CD4-positive, alpha-beta T cell treated with Interferon gamma for 1 hour (primary cell): ENCODE results near the gene MRPS35.

ENCODE experiments used
- DNase-seq: peaks from one replicate; pipeline ENCODE4 v3.0.0-alpha.2; 2020

Gene MRPS35

DNA sequence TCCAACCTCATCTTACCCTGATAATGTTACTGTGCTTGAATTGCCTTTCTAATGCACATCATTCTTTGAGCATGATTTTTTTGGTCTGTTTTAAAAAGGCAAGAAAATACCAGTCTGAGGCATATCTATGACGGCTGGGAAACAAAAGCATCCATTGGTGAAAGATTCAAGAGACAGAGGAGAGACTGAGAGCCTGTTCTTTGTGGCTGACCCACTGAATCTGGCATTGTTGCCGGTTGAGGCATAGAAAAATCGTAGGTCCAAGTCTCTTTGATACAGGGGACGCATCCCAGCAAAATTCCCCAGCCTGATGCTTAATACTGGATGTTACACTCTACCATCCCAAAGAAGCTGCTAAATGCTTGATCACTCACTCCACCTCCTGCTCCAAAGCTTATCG lies 66.5 kb downstream of the MRPS35 start:
- DNase-seq: no peak

DNA sequence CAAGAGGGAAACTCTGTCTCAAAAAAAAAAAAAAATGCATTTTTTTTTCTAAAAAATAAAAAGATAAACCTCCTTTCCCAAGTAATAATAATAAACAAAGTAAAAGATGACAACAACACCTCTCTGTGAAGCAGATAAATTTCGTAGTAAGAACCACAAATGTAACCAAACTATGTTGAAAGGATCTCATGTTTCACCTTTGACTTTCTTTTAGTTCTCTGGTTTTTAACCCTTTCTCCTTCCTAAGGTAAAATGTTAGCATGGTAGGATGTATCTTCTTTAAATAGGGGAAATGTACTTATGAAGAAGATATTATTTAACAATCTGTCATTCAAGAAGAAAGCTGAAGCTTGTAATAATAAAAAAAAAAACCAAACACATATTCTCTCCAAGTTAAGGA lies 67.6 kb downstream of the MRPS35 start:
- no peak for DNase-seq

DNA sequence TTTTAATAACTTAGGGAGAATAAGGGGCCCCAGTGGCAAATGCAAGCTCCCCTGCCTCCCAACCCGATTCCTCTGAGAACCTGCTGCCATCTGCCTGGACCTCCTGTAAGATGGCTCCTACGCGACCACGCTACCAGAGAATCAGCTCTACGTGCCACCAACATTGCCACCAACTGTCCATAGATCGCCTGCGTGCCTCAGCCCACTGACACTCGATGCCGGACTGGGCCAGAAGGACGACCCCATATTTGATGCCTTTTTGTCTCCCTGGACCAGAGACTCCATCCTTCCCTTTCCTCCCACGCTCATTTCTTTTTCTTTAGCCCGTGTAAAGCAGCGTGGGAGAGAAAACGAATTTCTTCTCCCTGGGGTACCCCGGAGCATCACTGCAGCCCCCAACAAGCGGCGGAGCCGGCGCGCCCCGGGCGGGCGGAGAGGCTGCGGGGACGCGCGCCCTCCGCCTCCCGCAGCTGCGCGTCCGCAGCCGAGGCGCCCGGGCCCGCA lies 68.8 kb downstream of the MRPS35 start:
- no peak for DNase-seq

DNA sequence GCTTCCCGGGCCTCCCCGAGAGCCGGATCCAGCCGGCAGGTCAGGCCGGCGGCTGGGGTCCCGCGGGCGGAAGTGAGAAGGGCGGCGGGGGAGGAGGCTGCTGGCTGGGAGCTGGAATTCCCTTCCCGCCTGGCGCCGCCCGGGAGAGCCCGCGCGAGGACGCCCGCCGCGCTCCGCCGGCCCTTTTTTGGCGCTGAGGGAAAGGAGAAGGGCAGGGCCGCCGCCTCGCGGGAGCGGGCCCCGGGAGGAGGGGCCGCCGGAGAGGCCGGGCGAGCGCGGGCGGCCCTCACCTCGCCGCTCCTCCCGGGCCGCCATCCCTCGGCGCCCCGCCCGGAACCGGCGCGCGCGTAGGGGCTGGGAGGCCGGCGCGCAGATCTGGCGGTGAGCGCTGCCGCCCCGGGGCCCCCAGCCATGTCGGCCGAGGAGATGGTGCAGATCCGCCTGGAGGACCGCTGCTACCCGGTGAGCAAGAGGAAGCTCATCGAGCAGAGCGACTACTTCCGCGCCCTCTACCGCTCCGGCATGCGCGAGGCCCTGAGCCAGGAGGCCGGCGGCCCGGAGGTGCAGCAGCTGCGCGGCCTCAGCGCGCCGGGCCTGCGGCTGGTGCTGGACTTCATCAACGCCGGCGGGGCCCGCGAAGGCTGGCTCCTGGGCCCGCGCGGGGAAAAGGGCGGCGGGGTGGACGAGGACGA lies 69.4 kb downstream of the MRPS35 start, which contains the start of the genes KLHL42 and MANSC4:
Gene KLHL42, plus strand, starts transcription at position 314 of the 692 bp plus-strand sequence. Its CDS starts 98 bp downstream, at position 412.
Gene MANSC4, minus strand, starts transcription at position 317 of the 692 bp plus-strand sequence. CDS start 8,960 bp downstream, outside the sequence.
- DNase-seq: peak; percentile 63

DNA sequence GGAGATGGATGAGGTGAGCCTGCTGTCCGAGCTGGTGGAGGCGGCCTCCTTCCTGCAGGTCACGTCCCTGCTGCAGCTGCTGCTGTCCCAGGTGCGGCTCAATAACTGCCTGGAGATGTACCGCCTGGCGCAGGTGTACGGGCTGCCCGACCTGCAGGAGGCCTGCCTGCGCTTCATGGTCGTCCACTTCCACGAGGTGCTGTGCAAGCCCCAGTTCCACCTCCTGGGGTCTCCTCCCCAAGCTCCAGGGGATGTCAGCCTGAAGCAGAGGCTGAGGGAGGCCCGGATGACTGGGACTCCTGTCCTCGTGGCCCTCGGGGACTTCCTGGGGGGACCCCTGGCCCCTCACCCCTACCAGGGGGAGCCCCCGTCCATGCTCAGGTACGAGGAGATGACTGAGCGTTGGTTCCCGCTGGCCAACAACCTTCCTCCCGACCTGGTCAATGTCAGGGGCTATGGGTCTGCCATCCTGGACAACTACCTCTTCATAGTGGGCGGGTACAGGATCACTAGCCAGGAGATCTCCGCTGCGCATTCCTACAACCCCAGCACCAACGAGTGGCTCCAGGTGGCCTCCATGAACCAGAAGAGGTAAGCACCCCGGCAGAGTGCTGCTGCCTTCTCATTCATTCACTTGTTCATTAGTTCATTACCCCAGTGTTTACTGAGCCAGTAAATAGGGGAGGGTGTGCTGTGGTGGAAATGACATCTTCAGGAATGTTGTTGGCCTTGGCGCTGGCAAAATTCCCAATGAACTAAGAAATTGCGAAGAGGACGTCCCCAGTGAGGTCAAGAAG lies 70.2 kb downstream of the MRPS35 start:
- peak; percentile 4 for DNase-seq

DNA sequence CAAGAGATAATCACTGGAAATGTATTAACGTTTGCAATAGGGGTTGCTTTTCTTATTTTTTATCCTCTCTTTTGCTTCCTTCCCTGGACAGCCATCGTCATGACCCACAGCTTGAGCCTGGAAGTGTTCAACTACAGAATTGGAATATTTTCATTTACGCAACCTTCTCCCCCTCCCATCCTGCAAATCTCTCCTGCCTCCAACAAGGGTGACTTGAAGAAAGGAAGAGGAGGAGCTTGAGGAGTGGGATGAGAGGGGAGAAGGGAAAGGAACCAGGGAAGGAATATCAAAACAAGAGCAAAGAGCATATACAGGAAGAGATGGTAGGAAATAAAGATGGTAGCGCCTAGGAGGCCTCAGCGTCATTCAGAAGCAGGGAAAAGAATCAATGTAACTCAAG lies 71.0 kb downstream of the MRPS35 start:
- no peak for DNase-seq

DNA sequence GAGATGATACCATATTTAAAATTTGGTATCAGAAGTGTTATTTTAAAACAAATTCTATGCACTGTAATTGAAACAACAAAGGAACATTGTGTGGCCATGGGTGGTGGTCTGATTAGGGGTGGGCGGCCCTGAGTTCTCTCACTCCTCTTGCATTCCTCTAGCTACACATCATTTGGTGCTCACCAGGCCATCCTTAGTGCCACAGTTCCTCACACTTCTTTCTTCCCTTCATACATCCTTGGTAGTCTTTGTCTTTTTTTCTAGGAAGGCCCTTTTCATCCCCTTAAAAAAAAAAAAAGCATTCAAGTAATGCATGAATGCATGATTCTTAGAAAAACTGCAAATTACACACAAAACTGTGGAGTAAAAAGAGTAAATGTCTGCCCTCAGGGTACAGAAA lies 71.8 kb downstream of the MRPS35 start:
- DNase-seq: no peak

DNA sequence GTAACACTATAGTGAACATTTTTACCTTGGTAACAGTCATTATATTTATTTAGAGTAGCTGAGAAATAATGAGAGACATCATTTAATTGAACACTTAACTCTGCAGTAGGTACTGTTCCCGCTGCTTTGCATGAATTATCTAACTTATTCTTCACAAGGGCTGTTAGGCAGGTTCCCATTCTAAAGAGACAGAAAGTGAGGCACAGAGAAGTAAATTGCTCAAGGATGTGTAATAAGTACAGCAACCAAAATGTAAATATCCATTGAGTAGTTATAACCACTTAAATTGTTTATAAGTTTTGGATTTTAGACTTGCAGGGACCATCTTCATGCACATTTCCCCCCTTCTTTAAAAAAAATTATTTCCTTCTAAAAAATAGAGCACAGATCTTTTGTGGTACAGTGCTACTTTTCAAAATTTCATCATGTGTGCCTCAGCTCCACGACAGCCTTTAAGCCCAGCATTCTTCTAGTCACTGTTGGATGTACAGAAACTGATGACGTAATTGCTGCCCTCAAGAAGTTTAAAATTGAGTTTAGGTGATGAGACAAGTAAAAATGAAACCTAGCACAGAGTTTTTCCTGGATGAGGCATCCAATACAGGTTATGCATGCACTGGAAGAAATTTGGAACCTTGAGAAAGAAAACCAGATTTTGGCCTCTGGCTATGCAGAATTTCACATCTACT lies 75.4 kb downstream of the MRPS35 start:
- no peak for DNase-seq

DNA sequence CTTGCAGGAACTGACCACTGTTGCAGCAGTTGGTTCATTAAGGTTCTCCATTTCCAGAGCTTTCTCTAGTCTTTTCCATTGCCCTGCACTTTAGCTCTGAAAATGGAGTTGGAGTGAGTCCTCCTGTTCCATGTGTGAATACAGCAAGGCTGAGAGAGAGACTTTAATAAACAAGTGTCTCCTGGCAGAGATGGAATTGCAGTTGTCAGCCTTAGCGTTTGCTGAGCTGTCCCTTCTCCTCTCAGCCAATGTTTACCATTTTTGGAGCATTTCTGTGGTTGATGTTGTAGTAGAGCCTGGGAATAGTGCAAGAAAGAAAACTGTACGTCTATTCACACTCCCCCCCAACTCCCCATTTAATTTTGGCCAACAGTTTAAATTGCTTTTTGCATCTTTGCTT lies 76.9 kb downstream of the MRPS35 start:
- no peak for DNase-seq

DNA sequence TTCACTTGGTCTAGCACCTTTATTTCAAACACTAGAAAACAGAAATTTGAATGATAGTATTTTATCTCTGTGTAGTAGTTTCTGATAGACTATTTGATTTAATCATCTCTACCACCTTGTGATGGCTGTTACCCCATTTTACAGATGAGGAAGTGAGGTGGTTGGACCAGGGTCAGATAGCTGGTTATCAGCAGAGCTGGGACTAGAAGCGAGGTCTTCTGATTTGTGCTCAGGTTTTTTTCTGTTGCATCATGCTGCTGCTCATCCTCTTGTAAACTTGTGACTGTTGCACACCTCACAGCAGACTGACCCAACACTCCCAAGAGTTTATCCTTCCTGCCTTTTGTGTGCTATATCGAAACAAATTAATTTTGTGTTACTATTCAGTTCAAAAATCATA lies 79.5 kb downstream of the MRPS35 start:
- DNase-seq: no peak

DNA sequence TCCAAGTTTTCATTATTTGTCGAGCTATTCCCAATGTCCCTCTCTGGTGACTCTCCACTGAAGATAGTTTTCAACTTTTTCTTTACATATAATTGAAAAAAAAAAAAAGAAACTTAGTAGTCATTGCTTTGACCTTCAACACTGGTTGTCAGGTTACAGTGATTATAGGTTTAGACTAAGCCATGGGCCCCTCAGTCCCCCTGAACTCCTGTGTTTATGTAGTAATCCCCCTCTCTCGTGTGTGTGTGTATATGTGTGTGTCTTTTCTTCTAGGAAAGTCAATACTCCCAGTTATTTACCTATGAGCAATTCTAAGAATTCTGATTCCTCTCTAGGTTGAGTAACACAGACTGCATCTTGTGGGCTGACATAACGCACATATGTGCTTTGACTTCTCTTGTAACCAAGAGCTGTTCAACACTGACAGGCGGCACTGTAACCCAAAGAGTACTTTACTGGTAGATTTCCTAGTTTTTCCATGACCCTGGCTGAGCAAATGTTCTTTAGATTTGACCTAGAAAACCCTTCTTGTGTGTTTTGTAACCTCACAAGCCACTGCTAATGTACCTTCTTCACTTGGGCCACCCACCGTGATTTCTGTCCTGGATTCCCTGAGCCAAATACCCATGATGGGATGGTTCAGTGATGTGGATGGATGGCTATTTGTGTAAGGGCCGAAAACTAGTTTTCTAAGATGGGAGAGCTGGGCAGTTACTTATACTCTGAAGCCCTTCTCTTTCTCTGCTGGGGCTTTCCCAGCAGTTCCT lies 84.4 kb downstream of the MRPS35 start:
- DNase-seq: no peak

DNA sequence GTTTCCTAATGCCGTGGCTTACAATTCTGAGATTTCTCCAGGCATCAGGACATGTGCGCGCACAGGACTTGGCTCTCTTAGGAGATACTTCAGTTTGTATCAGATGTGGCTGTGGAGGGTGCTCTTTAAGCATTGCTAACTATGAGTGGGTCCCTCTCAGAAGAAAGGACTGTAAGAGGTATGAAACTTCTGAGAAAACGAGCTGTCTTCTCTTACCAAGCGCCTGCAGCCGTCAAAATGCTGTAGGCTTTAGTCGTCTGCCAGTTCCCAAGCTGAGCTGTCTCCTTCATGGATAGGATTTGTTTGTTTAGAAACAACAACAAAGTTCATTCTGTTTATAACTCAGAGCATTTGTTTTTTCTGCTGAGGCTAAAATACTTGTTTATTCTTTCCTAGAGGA lies 85.5 kb downstream of the MRPS35 start:
- no peak for DNase-seq

DNA sequence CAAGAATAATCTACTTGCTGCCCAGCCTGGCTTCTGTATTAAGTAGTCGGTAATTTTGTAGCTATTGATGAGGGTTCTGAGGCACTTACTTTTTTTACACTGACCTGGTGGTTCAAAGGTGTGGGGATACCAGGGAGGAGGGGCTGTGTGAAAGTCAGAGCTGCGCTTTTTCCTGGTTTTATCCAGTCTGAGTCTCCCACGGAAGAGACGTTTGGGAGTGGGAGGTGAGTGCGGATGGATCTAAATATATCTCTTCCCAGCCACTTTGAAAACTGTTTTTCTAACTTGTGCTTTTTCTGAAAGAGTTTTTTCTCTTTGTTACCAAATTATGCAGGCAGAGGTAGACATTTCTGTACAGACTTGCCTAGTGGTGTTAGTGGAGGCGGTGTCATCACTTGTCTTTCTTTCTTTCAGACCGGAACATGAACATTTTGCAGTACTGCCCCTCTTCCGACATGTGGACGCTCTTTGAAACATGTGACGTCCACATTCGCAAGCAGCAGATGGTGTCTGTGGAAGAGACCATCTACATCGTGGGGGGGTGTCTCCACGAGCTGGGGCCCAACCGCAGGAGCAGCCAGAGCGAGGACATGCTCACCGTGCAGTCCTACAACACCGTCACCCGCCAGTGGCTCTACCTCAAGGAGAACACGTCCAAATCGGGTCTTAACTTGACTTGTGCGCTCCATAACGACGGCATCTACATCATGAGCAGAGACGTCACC lies 86.8 kb downstream of the MRPS35 start:
- DNase-seq: no peak

DNA sequence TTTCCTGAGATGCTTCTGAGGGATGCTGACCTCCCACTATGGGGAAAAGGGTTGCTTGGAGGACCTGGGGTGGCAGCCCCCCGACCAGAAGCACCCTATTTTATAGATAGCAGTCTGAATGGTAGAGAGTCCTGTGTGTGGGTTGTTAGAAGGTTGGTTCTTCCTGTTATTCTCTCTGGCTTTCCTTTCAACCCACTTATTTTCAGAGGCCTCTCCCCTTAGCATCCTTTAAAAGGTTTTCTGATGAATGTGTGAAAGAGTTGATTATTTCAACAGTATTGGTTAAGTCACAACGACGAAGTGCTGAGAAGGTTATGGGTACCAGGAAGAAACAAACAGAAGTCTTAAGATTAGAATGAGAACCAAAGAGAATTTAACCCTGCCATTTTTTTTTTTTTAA lies 90.2 kb downstream of the MRPS35 start:
- no peak for DNase-seq

DNA sequence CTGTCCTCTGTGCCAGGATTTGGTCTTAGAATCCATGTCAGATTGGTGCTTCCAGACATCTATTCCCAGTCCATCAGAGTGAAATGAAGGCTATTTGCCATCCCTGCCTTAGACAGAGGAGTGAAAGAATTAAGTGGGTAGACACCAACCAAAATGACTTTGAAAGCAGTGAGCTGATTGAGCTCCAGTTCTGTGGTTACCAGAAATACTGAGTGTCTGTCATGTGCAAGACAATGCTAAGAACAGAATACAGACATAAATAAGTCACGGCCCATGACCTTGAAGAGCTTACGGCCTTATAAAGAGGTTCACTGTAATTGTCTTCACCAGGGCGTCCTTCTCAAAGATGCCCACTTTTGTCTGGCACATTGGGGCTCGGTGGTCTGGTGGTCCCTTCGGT lies 91.0 kb downstream of the MRPS35 start:
- no peak for DNase-seq

DNA sequence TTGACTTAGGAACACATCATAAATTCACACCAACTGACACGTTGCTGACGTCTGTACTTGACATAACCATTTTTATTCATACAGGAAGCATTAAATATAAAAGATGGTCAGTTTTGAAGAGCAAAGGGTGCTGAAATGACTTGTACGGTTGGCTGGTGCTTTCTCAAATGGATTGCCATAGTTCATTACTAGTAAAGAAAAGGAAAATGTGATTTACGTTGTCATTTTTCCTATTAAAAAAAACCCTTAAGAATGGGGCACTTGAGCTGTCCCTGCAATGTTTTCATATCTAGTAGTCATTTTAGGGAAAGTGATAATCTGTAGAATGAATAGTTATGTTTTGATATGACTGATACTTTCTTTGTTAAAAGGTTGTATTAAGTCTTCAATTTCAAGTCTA lies 91.9 kb downstream of the MRPS35 start:
- no peak for DNase-seq

DNA sequence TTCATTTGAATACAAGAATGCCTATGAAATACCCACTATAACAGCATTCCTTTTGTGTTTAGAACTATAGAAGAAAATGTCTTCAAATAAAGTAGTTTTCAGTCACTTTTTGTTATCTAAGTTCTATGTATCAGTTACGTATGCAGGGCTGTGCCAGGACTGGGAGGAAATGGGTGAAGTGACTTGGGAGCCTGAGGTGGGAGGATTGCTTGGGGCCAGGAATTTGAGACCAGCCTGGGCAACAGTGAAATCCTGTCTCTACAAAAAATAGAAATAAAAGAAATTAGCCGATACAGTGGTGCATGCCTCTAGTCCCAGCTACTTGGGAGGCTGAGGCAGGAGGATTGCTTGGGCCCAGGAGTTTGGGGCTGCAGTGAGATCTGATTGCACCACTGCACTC lies 92.3 kb downstream of the MRPS35 start:
- DNase-seq: no peak

DNA sequence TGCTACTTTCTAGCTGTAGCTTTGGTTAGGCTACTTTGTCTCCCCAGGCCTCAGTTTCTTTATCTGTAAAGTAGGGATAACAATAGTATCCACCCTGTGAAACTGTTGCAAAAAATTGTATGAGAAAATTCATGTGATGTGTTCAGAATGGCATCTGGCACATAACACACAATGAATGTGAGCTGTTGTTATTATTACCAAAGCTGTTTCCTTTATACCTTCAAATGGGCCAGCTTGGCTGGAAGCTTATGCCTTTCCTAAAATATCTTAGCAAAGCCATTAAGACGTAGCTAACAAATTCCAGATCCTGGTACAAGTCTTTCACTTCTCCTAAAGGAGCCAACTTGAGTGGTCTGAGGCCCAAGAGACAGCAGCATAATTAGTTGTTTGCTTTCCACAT lies 94.6 kb downstream of the MRPS35 start:
- no peak for DNase-seq
